OCI-LY1 (cell line): ENCODE results near the gene PRSS35.

Experiments used
- H2AFZ ChIP-seq: fragments of 200-600 bp; sonication (generic), shearing (Covaris generic); 2 replicates; pipeline ENCODE4 v1.6.0; 2014; ENCODE audit warnings: antibody characterized with exemption, mild to moderate bottlenecking, low read length
- H3F3A ChIP-seq: fragments of 200-600 bp; sonication (generic), shearing (Covaris generic); 2 replicates; pipeline ENCODE4 v1.6.0; 2014; ENCODE audit warnings: mild to moderate bottlenecking, antibody characterized with exemption, low read length, moderate library complexity; ENCODE audit not compliant: insufficient read depth
- H3K27ac ChIP-seq: fragments of 200-600 bp; sonication (generic); 2 replicates; pipeline ENCODE4 v1.5.1; 2014; ENCODE audit warnings: low read length, mixed run types, mild to moderate bottlenecking, low read depth; ENCODE audit not compliant: poor library complexity, severe bottlenecking
- H3K27me3 ChIP-seq: fragments of 200-600 bp; sonication (generic); 2 replicates; pipeline ENCODE4 v1.6.0; 2014; ENCODE audit warnings: antibody characterized with exemption, mild to moderate bottlenecking, low read length, moderate library complexity; ENCODE audit not compliant: insufficient read depth
- H3K36me3 ChIP-seq: fragments of 200-600 bp; sonication (generic); 2 replicates; pipeline ENCODE4 v1.6.1; 2014; ENCODE audit warnings: mild to moderate bottlenecking, antibody characterized with exemption, low read length, moderate library complexity, mixed read lengths; ENCODE audit not compliant: insufficient read depth
- H3K4me1 ChIP-seq: fragments of 200-600 bp; sonication (generic); 2 replicates; pipeline ENCODE4 v1.5.1; 2014; ENCODE audit warnings: mild to moderate bottlenecking, low read length, moderate library complexity; ENCODE audit not compliant: insufficient read depth, severe bottlenecking
- H3K4me2 ChIP-seq: fragments of 200-600 bp; sonication (generic), shearing (Covaris generic); 2 replicates; pipeline ENCODE4 v1.6.1; 2014; ENCODE audit warnings: low read length
- H3K4me3 ChIP-seq: fragments of 200-600 bp; sonication (generic); 2 replicates; pipeline ENCODE4 v1.5.1; 2014; ENCODE audit warnings: low read length, low read depth, mild to moderate bottlenecking, mixed read lengths; ENCODE audit not compliant: poor library complexity, severe bottlenecking
- H3K79me2 ChIP-seq: fragments of 200-600 bp; shearing (Covaris generic); 2 replicates; pipeline ENCODE4 v1.6.1; 2016; ENCODE audit warnings: mixed run types, low read length, mixed read lengths; ENCODE audit not compliant: insufficient read depth
- H3K9ac ChIP-seq: fragments of 200-600 bp; sonication (generic), shearing (Covaris generic); 2 replicates; pipeline ENCODE4 v1.6.1; 2014; ENCODE audit warnings: mild to moderate bottlenecking, low read length, mixed read lengths
- H3K9me2 ChIP-seq: fragments of 200-600 bp; sonication (generic), shearing (Covaris generic); 2 replicates; pipeline ENCODE4 v1.6.1; 2014; ENCODE audit warnings: low read depth, mild to moderate bottlenecking, low read length, mixed read lengths
- H3K9me3 ChIP-seq: fragments of 200-600 bp; shearing (Covaris generic); 2 replicates; pipeline ENCODE4 v1.6.1; 2014; ENCODE audit warnings: low read length, mixed read lengths
- H4K20me1 ChIP-seq: fragments of 200-600 bp; sonication (generic), shearing (Covaris generic); 2 replicates; pipeline ENCODE4 v1.6.0; 2016; ENCODE audit warnings: mild to moderate bottlenecking, low read length; ENCODE audit not compliant: insufficient read depth
- EZH2 ChIP-seq: fragments of 200-600 bp; sonication (generic), shearing (Covaris generic); IDR thresholded peaks from 2 replicates; pipeline ENCODE4 v1.8.0; 2017; ENCODE audit warnings: borderline replicate concordance, mixed run types, mild to moderate bottlenecking, antibody characterized with exemption, low read length, moderate library complexity, mixed read lengths
- TF ChIP-seq, protein P1 (sequence below): fragments of 200-600 bp; sonication (generic), shearing (Covaris generic); IDR thresholded peaks from 2 replicates; pipeline ENCODE4 v1.5.1; 2017; ENCODE audit warnings: mild to moderate bottlenecking, antibody characterized with exemption, low read length, moderate library complexity, mixed read lengths

PRSS35 gene, protein sequence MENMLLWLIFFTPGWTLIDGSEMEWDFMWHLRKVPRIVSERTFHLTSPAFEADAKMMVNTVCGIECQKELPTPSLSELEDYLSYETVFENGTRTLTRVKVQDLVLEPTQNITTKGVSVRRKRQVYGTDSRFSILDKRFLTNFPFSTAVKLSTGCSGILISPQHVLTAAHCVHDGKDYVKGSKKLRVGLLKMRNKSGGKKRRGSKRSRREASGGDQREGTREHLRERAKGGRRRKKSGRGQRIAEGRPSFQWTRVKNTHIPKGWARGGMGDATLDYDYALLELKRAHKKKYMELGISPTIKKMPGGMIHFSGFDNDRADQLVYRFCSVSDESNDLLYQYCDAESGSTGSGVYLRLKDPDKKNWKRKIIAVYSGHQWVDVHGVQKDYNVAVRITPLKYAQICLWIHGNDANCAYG

DNA sequence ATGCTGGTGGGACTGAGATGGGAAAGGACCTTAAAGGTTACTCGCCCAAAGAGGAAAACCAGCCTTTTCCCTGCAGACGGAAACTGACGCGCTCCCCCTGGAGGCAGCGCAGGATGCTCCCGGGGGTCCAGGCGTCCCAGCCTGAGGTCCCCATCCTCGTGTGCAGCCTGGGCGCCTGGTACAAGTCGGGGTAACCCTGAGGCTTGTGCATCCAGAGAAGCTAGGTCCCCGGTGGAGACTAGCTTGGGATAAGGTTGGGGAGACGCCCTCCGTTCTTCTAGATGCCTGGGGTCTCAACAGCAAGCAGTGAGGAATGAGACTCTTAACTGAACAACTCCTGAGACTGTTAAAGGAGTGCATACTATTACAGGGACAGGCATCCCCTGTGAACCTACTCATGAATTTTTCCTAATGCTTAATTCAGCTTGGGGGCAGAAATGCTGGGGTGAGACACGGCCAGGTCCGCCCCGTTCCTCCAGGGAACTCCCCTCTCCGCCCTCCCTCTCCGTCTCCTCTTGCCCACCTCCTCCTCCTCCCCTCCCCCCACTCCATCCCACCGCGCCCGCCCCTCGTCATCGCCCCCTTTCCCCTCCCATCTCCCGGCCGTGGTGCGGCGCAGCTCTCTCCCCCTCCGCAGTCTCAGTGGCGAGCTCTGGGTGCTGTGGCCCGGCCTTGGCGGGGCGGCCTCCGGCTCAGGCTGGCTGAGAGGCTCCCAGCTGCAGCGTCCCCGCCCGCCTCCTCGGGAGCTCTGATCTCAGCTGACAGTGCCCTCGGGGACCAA is at the start of gene PRSS35:
Gene PRSS35 (plus strand): TSS at position 634 of the 781 bp plus-strand sequence. CDS start 10,908 bp downstream, outside the sequence.
- Histone ChIP-seq H3K9me2 (no peaks in the 10 kb centered on the region), H2AFZ (no peak within 1 kb of the TSS), H3K4me2 (no peak within 1 kb of the TSS), H3K4me1 (no peaks in the 10 kb centered on the region), H3F3A (no peaks in the 10 kb centered on the region), H3K27ac (no peak within 1 kb of the TSS), H4K20me1 (no peaks in the 10 kb centered on the region), H3K9ac (no peak within 1 kb of the TSS), H3K27me3 (no peaks in the 10 kb centered on the region), H3K9me3 (no peaks in the 10 kb centered on the region), H3K79me2 (no peaks in the 10 kb centered on the region), H3K4me3 (no peak within 1 kb of the TSS), H3K36me3 (no peaks in the 10 kb centered on the region)
- TF ChIP-seq, protein P1, sequence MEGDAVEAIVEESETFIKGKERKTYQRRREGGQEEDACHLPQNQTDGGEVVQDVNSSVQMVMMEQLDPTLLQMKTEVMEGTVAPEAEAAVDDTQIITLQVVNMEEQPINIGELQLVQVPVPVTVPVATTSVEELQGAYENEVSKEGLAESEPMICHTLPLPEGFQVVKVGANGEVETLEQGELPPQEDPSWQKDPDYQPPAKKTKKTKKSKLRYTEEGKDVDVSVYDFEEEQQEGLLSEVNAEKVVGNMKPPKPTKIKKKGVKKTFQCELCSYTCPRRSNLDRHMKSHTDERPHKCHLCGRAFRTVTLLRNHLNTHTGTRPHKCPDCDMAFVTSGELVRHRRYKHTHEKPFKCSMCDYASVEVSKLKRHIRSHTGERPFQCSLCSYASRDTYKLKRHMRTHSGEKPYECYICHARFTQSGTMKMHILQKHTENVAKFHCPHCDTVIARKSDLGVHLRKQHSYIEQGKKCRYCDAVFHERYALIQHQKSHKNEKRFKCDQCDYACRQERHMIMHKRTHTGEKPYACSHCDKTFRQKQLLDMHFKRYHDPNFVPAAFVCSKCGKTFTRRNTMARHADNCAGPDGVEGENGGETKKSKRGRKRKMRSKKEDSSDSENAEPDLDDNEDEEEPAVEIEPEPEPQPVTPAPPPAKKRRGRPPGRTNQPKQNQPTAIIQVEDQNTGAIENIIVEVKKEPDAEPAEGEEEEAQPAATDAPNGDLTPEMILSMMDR = 0 out of 2 replicates have a peak, but pooled peaks have one; percentile 7
- TF ChIP-seq EZH2 = no peak

DNA sequence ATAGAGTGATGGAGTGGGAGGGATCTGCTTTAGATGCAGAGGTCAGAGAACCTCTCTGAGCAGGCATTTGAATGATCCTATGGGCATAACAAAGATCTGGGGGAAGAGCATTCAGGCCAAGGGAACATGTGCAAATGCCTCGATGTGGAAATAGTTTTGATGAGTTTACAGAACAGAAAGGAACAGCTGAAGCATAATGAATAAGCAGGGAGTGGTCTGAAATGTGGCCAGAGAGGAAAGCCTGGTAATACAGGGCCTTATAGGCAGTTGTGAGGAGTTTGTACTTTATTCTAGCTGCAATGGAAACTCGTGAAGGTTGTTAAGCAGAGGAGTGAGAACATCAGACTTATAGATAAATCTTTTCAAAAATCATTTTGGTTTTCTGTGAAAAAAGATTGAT is 48.4 kb upstream of the PRSS35 start:
- no peaks in the 10 kb centered on the region for H3K9me2 ChIP-seq
- no peak overlapping the region for H3K4me3 ChIP-seq
- no peak overlapping the region for H3K9ac ChIP-seq
- no peaks in the 10 kb centered on the region for H3K4me1 ChIP-seq
- no peak overlapping the region for H3K27ac ChIP-seq
- no peak for TF ChIP-seq EZH2
- TF ChIP-seq, protein P1 = no peak
- no peaks in the 10 kb centered on the region for H4K20me1 ChIP-seq
- H3K36me3 ChIP-seq = no peaks in the 10 kb centered on the region
- H2AFZ ChIP-seq = no peak overlapping the region
- H3K27me3 ChIP-seq = no peaks in the 10 kb centered on the region
- no peaks in the 10 kb centered on the region for H3K79me2 ChIP-seq
- H3F3A ChIP-seq = no peaks in the 10 kb centered on the region; the same call in 1 of the 2 replicates
- no peaks in the 10 kb centered on the region for H3K9me3 ChIP-seq
- no peak overlapping the region for H3K4me2 ChIP-seq

DNA sequence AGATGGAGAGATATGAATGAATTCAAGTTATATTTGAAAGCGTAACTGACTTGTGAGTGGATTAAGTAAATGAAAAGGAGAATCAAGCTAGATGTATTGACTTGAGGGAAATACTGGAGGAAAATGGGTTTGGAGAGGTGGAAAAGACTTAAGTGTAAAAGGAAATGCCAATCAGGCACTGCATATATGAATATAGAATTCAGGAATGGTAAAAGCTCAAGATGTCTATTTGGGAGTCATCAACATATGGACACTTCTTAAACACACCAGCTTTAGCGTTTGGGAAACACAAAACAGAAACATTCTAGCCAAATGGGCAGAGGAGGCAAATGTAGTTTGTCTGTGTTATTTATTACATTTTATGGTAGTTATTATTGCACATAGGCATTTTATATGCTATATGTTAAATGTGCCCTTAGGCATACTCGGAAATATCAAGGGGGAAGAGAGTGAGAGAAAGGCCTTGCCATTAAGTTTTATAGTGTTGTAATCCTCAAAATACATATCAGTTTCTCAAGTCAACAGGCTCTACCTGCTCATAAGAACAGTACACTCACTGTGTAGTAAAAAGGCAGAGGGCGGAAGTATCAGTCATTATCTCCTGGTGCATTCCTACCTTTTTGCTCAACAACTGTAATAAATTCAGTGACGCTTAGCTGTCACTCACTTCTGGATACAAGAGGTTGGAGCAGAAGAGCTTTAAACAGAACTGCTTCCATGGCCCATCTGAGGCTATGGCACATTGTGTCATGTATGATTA is 47.8 kb upstream of the PRSS35 start:
- Histone ChIP-seq H3K27ac (no peak overlapping the region), H3F3A (no peaks in the 10 kb centered on the region; the same call in 1 of the 2 replicates), H3K79me2 (no peaks in the 10 kb centered on the region), H3K9me2 (no peaks in the 10 kb centered on the region), H4K20me1 (no peaks in the 10 kb centered on the region), H3K36me3 (no peaks in the 10 kb centered on the region), H3K27me3 (no peaks in the 10 kb centered on the region), H3K9me3 (no peaks in the 10 kb centered on the region), H3K4me2 (no peak overlapping the region), H3K9ac (no peak overlapping the region), H3K4me3 (no peak overlapping the region), H3K4me1 (no peaks in the 10 kb centered on the region), H2AFZ (no peak overlapping the region)
- no peak for TF ChIP-seq EZH2
- TF ChIP-seq, protein P1 = no peak
